Pancreas (tissue), 10 donors: ENCODE measurements around the gene SKOR2. TPM values are rescaled to one million over a fixed set of nuclear protein-coding genes. Genes with fewer than 3 reads are reported as not detected.
"Not testable (repeated sequence)": the region's sequence is repeated elsewhere in the genome, so short reads cannot be mapped to it uniquely, and the experiment has no call there.

Experiments
- ATAC-seq, 4 donors: fragments of 200-7000 bp; cut with Tn5 transposase; one replicate each; pipeline versions ENCODE4 v1.8.0 to v1.9.1; 2020; ENCODE audit warnings: mild to moderate bottlenecking in 4 of 4, moderate library complexity in 4 of 4
- DNase-seq, 6 donors: peaks; one replicate each; pipeline ENCODE4 v3.0.0-alpha.2; 2020
- FAIRE-seq: peaks from 2 replicates; lab custom pipeline; 2012; peaks lifted over from hg19 to GRCh38; lab: Jason Lieb, UNC
- H3K27ac ChIP-seq, 4 donors: fragments of 200-600 bp; sonication (generic); 1 replicate in 3 of 4; 2 replicates in 1 of 4; pipeline versions ENCODE4 v1.5.0 to v1.8.0; 2020
- H3K27me3 ChIP-seq, 4 donors: fragments of 200-600 bp; one replicate each; pipeline ENCODE4 v1.8.0; 2021
- H3K36me3 ChIP-seq, 3 donors: fragments of 200-600 bp; sonication (generic) in 1 of 3; one replicate each; pipeline versions ENCODE4 v1.5.0 to v1.8.0; 2020 to 2021
- H3K4me1 ChIP-seq, 3 donors: fragments of 200-600 bp; one replicate each; pipeline ENCODE4 v1.8.0; 2021
- H3K4me3 ChIP-seq, 4 donors: fragments of 200-600 bp; sonication (generic) in 2 of 4; one replicate each; pipeline versions ENCODE4 v1.5.0 to v1.8.0; 2020 to 2021
- H3K9me3 ChIP-seq, 4 donors: fragments of 200-600 bp; one replicate each; pipeline ENCODE4 v1.8.0; 2021
- CTCF ChIP-seq, 4 donors: fragments of 200-600 bp; sonication (generic) in 3 of 4; IDR thresholded peaks; one replicate each; pipeline versions ENCODE4 v1.5.0 to v1.8.0; 2021; ENCODE audit warnings: antibody characterized with exemption in 4 of 4
- WGBS, 2 donors: extraction: QIAGEN DNeasy Blood & Tissue Kit; methylation state at CpG; one replicate each; pipeline ENCODE4 v1.1.7; 2013; 5-methylcytosine and 5-hydroxymethylcytosine counted together
- intact Hi-C, 3 donors: fragments of 100-400 bp; cut with DNase I; formaldehyde crosslinking; loops; one replicate each; pipeline versions ENCODE4 v1.11.1 to v1.14.2; 2022
- polyA plus RNA-seq, 2 donors: library from polyadenylated mRNA; stranded (reverse); fragments of 200-250 nt; gene quantifications; one replicate each; pipeline ENCODE4 v1.2.3, GENCODE V29; 2013
- total RNA-seq, 6 donors: library from RNA; stranded (reverse); fragmentation: NEBNext Ultra II Directional in 4 of 6; extraction: Animal tissue kit (Norgen Biotek cat#: 25700) in 4 of 6; gene quantifications; one replicate each; pipeline versions ENCODE4 v1.2.1 to v1.2.4, GENCODE V29; 2021 to 2023
- donor health status: healthy with polysubstance abuse.
- donor health status: DM: no; HTN: no; CAD: no; lungs with moderate emphysema.
- donor health status: DM: no; HTN: no; CAD: no.
- donor health status: control.
- donor health status: control.
- donor health status: Bipolar disorder and iron deficiency.
- donor health status: DM: yes; HTN: yes; CAD: no.
- donor health status: DM: no; HTN: no; CAD: no.
- donor health status: DM: no; HTN: no; CAD: no.
- donor health status: DM: yes; HTN: yes; CAD: no.

Gene SKOR2
- total and polyA plus RNA-seq, 8 donors, result not detected

GRCh38 chr18:47206945-47207637 is 44.4 kb downstream of the SKOR2 start:
- WGBS, 2 donors, result 33 to 40% methylated on average over 2 of the region's 2 CpGs
- no peak for TF ChIP-seq CTCF (IDR thresholded peaks at IDR 0.05)
- no peak for DNase-seq
- Histone ChIP-seq H3K27me3 (no peaks in the 10 kb centered on the region), H3K27ac (no peak overlapping the region), H3K4me3 (no peak overlapping the region), H3K9me3 (no peaks in the 10 kb centered on the region), H3K4me1 (no peaks in the 10 kb centered on the region), H3K36me3 (no peaks in the 10 kb centered on the region)
- intact Hi-C loops, result loop anchor here in 1 of 3 donors (10.0 kb wide), 1 partner anchor 102 kb away; no protein-coding TSS in a partner anchor
- no peak for FAIRE-seq
- ATAC-seq, result no peak

DNA sequence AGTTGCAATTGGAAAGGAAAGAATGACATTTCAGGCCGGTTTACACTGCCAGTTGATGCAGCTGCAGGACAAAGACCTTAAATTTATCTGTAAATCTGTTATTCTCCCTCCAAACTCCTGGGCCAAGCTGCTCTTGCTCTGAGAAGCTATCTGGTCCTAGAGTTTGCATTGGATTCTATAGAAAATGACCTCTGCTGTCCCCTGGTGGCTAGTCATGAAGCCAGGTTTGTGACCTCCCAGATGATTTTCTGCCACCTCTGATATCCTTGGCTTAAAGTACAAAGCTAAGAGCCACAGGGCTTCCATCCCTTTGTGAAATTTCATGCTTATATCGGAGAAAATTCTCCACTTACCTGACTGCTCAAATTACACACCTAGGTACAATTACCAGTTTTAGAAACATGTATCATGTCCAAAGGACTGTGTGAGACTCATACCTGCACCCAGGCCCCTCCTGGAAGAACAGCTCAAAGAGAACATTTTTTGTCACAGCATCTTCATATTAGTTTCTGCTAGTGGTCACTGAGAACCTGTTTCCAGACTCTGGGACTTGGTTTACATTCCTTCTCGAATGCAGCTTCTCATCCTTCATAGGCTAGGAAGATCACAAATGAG is 46.4 kb downstream of the SKOR2 start:
- 29 to 30% methylated on average over 3 of the region's 3 CpGs for WGBS, 2 donors
- peak in 3 of 6 donors; percentile 11 to 57 (median 23) for DNase-seq
- H3K36me3 ChIP-seq, result no peaks in the 10 kb centered on the region
- no peak for FAIRE-seq
- H3K27me3 ChIP-seq, result no peaks in the 10 kb centered on the region
- peak; percentile 69 to 78 (median 72) for TF ChIP-seq CTCF (IDR thresholded peaks at IDR 0.05)
- no peaks in the 10 kb centered on the region for H3K4me1 ChIP-seq
- no peak overlapping the region for H3K27ac ChIP-seq
- ATAC-seq, result peak in 3 of 4 donors; percentile 82 to 85 (median 85)
- H3K9me3 ChIP-seq, result no peaks in the 10 kb centered on the region
- intact Hi-C loops, result loop anchor here in 2 of 3 donors (5.0 to 10.0 kb wide), 2 partner anchors 100 to 103 kb away; no protein-coding TSS in a partner anchor
- no peak overlapping the region for H3K4me3 ChIP-seq

- no peak for ATAC-seq
- Histone ChIP-seq H3K27ac (no peak overlapping the region), H3K4me3 (no peak overlapping the region), H3K9me3 (no peaks in the 10 kb centered on the region), H3K4me1 (no peaks in the 10 kb centered on the region), H3K36me3 (no peaks in the 10 kb centered on the region), H3K27me3 (no peaks in the 10 kb centered on the region)
- TF ChIP-seq CTCF (IDR thresholded peaks at IDR 0.05), result no peak
- no peak for FAIRE-seq
- 50% methylated on average over 3 of the region's 3 CpGs for WGBS, 2 donors
- intact Hi-C loops, result loop anchor here in 2 of 3 donors (5.0 to 10.0 kb wide), 2 partner anchors 99 to 102 kb away; no protein-coding TSS in a partner anchor
- DNase-seq, result no peak
Measured at GRCh38 chr18:47203626-47204464, 47.6 kb downstream of the SKOR2 start.

- intact Hi-C loops, result not testable (repeated sequence)
- 85 to 90% methylated on average over 3 of the region's 3 CpGs for WGBS, 2 donors
Measured at GRCh38 chr18:47195961-47196360, 55.5 kb downstream of the SKOR2 start.

GRCh38 chr18:47191961-47192360 is 59.5 kb downstream of the SKOR2 start:
- TF ChIP-seq CTCF (IDR thresholded peaks at IDR 0.05), result no peak
- WGBS, 2 donors, result 92 to 95% methylated on average over 2 of the region's 2 CpGs

More at GRCh38 chr18:47195961-47196360, 55.5 kb downstream of the SKOR2 start:
- not testable (repeated sequence) for H3K9me3 ChIP-seq, FAIRE-seq, H3K4me3 ChIP-seq, H3K4me1 ChIP-seq, DNase-seq, H3K27ac ChIP-seq, H3K27me3 ChIP-seq, ATAC-seq, H3K36me3 ChIP-seq

More at GRCh38 chr18:47191961-47192360, 59.5 kb downstream of the SKOR2 start:
- no peaks in the 10 kb centered on the region for H3K4me1 ChIP-seq
- no peak for ATAC-seq
- no peaks in the 10 kb centered on the region for H3K9me3 ChIP-seq
- no peak overlapping the region for H3K27ac ChIP-seq
- DNase-seq, result no peak
- intact Hi-C loops, result no loop called here
- peaks cover 0 to 3% (median 0%) of the 10 kb centered on the region in 4 donors for H3K27me3 ChIP-seq
- no peak for FAIRE-seq
- H3K36me3 ChIP-seq, result no peaks in the 10 kb centered on the region
- H3K4me3 ChIP-seq, result no peak overlapping the region
